ENCODE data around the gene ARHGAP26. TPM values are rescaled to one million over a fixed set of nuclear protein-coding genes. Genes with fewer than 3 reads are reported as not detected.

ARHGAP26 gene
- total and polyA plus RNA-seq, 2 of the 4 experiments (the other 2 are of a cell fraction) = 0.54 to 0.56 TPM

GRCh38 chr5:143023411-143024096 lies 253.4 kb downstream of the ARHGAP26 start:
- Histone ChIP-seq H2AK9ac (replicated peaks; ENCODE audit: low read depth, low read length, poor library complexity) (no peak overlapping the region), H4K8ac (ENCODE audit: low read depth in 2 of 2, low read length in 2 of 2) (peak overlapping the region in 1 of 2 experiments; percentile 53; a peak in 2 of 4 replicates), H3K9me1 (ENCODE audit: insufficient read depth, low read length) (peaks cover 3% of the 10 kb centered on the region; the same call in 1 of the 2 replicates), H3K14ac (replicated peaks; ENCODE audit: low read depth, low read length) (peak overlapping the region; percentile 74; the same call in 1 of the 2 replicates), H3K4me3 (ENCODE audit: insufficient read depth, low read depth, low read length) (no peak overlapping the region), H3K27me3 (ENCODE audit: control insufficient read depth, insufficient read depth, low read length) (no peaks in the 10 kb centered on the region), H2BK15ac (ENCODE audit: low read depth, low read length) (peak overlapping the region; percentile 13; the same call in 1 of the 3 replicates), H3K4ac (ENCODE audit: low read depth, low read length) (peak overlapping the region; percentile 66), H4K20me1 (ENCODE audit: insufficient read depth, low read length) (no peaks in the 10 kb centered on the region), H2AFZ (replicated peaks; ENCODE audit: low read length, poor library complexity) (peak overlapping the region; percentile 66), H4K91ac (ENCODE audit: insufficient read depth, low read depth, low read length) (peak overlapping the region; percentile 56), H2AK5ac (ENCODE audit: low read depth, low read length) (peak overlapping the region; percentile 9; the same call in 1 of the 2 replicates), H2BK20ac (ENCODE audit: low read depth, low read length) (peak overlapping the region; percentile 13; the same call in 1 of the 2 replicates), H3K9me3 (ENCODE audit: control insufficient read depth, insufficient read depth, low read length) (no peaks in the 10 kb centered on the region), H2BK120ac (ENCODE audit: low read depth, low read length) (peak overlapping the region; percentile 67), H3K56ac (ENCODE audit: extremely low read depth, insufficient read depth, low read length) (no peak overlapping the region), H3K4me2 (ENCODE audit: low read depth, low read length) (no peak overlapping the region), H2BK5ac (ENCODE audit: low read depth, low read length, poor library complexity, severe bottlenecking) (no peak overlapping the region), H3K18ac (ENCODE audit: low read depth, low read length) (peak overlapping the region; percentile 83), H3K23ac (ENCODE audit: low read depth, low read length) (no peak overlapping the region; the same call in 1 of the 2 replicates), H3K4me1 (ENCODE audit: control insufficient read depth, insufficient read depth, low read length) (peaks cover 25% of the 10 kb centered on the region), H3K36me3 (ENCODE audit: control insufficient read depth, insufficient read depth, low read length) (no peaks in the 10 kb centered on the region), H3K9ac (ENCODE audit: low read depth, low read length) (peak overlapping the region; percentile 13; the same call in 1 of the 2 replicates), H3K27ac (ENCODE audit: insufficient read depth, low read length) (no peak overlapping the region), H3K79me1 (ENCODE audit: low read depth in 1 of 2, low read length in 2 of 2) (no peaks in the 10 kb centered on the region), H4K5ac (ENCODE audit: low read depth, low read length) (peak overlapping the region; percentile 32; the same call in 1 of the 2 replicates)
- WGBS, 2 experiments (ENCODE audit: extremely low coverage in 2 of 2, insufficient read length in 1 of 2) = 33% methylated on average over 3 of the region's 10 CpGs; no CpG with 5 or more reads in 1 of the 2 experiments
- in situ Hi-C loops (cut with MboI; ENCODE audit: low sequenced_read_pairs) = loop anchor here (25.0 kb wide), 1 partner anchor 1164 kb away; no protein-coding TSS in a partner anchor
- ChIA-PET POLR2A (ENCODE audit: unreplicated experiment) (no interaction called here), CTCF (interaction anchor here (1.1 kb wide), 1 partner anchor 28 kb away, joined by 3 read pairs; no protein-coding TSS in a partner anchor)
- intact Hi-C loops (cut with micrococcal nuclease) = loop anchor here (10.0 kb wide), 1 partner anchor 151 kb away; no protein-coding TSS in a partner anchor
- ATAC-seq (ENCODE audit: low read depth) (peak; percentile 76), DNase-seq (peak; percentile 68)
- dilution Hi-C loops (cut with HindIII; ENCODE audit: low sequenced_read_pairs, unreplicated experiment) = no loop called here
- no TSS peak for BruUV-seq (replicated peaks)
- no peak for TF ChIP-seq RFX5 (IDR thresholded peaks at IDR 0.05; ENCODE audit: low read depth, low read length)
- TF ChIP-seq USF2 (IDR thresholded peaks at IDR 0.05; ENCODE audit: low read depth, low read length) = no peak
- TF ChIP-seq BHLHE40 (IDR thresholded peaks at IDR 0.05; ENCODE audit: low read depth, low read length) = no peak
- TF ChIP-seq CTCF (conservative IDR thresholded peaks at IDR 0.05; ENCODE audit: low read depth, low read length) = peak; percentile 33
- peak; percentile 32 for TF ChIP-seq RAD21 (IDR thresholded peaks at IDR 0.05; ENCODE audit: low read length)
- TF ChIP-seq ELK1 (IDR thresholded peaks at IDR 0.05; ENCODE audit: borderline replicate concordance, low read depth, low read length) = no peak
- no peak for TF ChIP-seq MAZ (IDR thresholded peaks at IDR 0.05; ENCODE audit: borderline replicate concordance, low read depth, low read length)
- no peak for TF ChIP-seq POLR2A (IDR thresholded peaks at IDR 0.05; ENCODE audit: low read depth, low read length)
- TF ChIP-seq MXI1 (IDR thresholded peaks at IDR 0.05; ENCODE audit: borderline replicate concordance, low read depth, low read length) = no peak
- TF ChIP-seq RCOR1 (IDR thresholded peaks at IDR 0.05; ENCODE audit: insufficient replicate concordance, low read length) = no peak
- peak; percentile 42; the same call in 1 of the 2 replicates for TF ChIP-seq SMC3 (IDR thresholded peaks at IDR 0.05; ENCODE audit: low read depth, low read length)
- TF ChIP-seq CEBPB (IDR thresholded peaks at IDR 0.05; ENCODE audit: low read depth, low read length) = no peak
- no peak for TF ChIP-seq NFE2L2 (IDR thresholded peaks at IDR 0.05; ENCODE audit: low read depth, low read length)
- TF ChIP-seq MAFK (IDR thresholded peaks at IDR 0.05; ENCODE audit: low read depth, low read length) = no peak
